Activated CD8-positive, alpha-beta T cell treated with anti-CD3 and anti-CD28 coated beads for 36 hours (primary cell): Measurements from ENCODE around the gene ZNF202. TPM values are rescaled to one million over a fixed set of nuclear protein-coding genes. Genes with fewer than 3 reads are reported as not detected.

Source experiments
- ATAC-seq: fragments of 200-7000 bp; cut with Tn5 transposase; one replicate; pipeline ENCODE4 v1.10.0; 2021; ENCODE audit warnings: mild to moderate bottlenecking, moderate library complexity
- CTCF ChIA-PET: fragments of 350-600 bp; sonication (Branson Sonifier 250); formaldehyde crosslinking; loops from one replicate; lab custom pipeline; 2021; ENCODE audit warnings: antibody characterized with exemption; lab: Charles Lee
- POLR2A ChIA-PET: fragments of 350-600 bp; sonication (Branson Sonifier 250); formaldehyde crosslinking; loops from one replicate; lab custom pipeline; 2021; ENCODE audit warnings: antibody characterized with exemption; lab: Charles Lee
- DNase-seq: peaks from one replicate; pipeline ENCODE4 v3.0.0-alpha.2; 2020
- H3K27ac Mint-ChIP-seq: one replicate; pipeline ENCODE4 v1.8.0; 2021; ENCODE audit warnings: mild to moderate bottlenecking, mixed read lengths
- H3K27me3 Mint-ChIP-seq: one replicate; pipeline ENCODE4 v1.8.0; 2021; ENCODE audit warnings: mixed read lengths
- H3K36me3 Mint-ChIP-seq: one replicate; pipeline ENCODE4 v1.8.0; 2021; ENCODE audit warnings: low read depth, mixed read lengths
- H3K4me1 Mint-ChIP-seq: one replicate; pipeline ENCODE4 v1.8.0; 2021; ENCODE audit warnings: low read depth, mixed read lengths
- H3K4me3 Mint-ChIP-seq: one replicate; pipeline ENCODE4 v1.8.0; 2021; ENCODE audit warnings: mild to moderate bottlenecking, moderate library complexity, mixed read lengths
- H3K9me3 Mint-ChIP-seq: one replicate; pipeline ENCODE4 v1.8.0; 2021; ENCODE audit warnings: mixed read lengths
- intact Hi-C: fragments of 100-400 bp; cut with micrococcal nuclease; formaldehyde crosslinking; loops from one replicate; pipeline ENCODE4 v1.10.0; 2022
- total RNA-seq, 2 experiments: library from RNA; stranded (reverse); gene quantifications; one replicate each; pipeline ENCODE4 v1.2.3, GENCODE V29; 2021
- TF ChIP-seq, protein P1 (sequence below): fragments of 200-600 bp; IDR thresholded peaks from one replicate; pipeline ENCODE4 v1.8.0; 2022; ENCODE audit warnings: antibody characterized with exemption, mild to moderate bottlenecking

Gene ZNF202
- total RNA-seq, 2 experiments from 2014 or later = 11.1 to 13.6 TPM

DNA sequence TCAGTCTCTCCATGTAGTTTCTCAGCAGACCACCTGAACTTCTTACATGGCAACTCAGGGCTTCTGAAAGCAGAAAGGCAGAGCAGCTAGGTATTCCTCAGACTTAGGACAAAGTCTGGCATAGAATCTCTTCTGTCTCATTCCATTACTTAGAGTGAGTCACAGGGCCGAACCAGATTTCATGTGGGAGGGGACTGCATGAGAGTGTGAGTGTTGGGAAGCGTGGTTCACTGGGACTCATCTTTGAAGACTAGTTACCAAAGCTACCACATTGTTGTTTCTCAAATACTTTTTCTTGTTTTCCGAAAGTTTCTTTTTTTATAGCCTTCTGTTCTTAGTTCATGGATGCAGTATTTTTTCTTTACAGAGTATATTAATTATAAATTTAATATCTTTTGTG, 51.0 kb downstream of the ZNF202 start:
- peak; percentile 51 for ATAC-seq
- Mint-ChIP-seq H3K4me1 (no peaks in the 10 kb centered on the region), H3K4me3 (no peak overlapping the region), H3K27ac (no peak overlapping the region), H3K9me3 (no peaks in the 10 kb centered on the region), H3K36me3 (no peaks in the 10 kb centered on the region), H3K27me3 (peaks cover 9% of the 10 kb centered on the region)
- intact Hi-C loops = no loop called here
- CTCF ChIA-PET = interaction anchor here (0.9 to 1.3 kb wide), 3 partner anchors 9 to 16 kb away, joined by 3 to 4 read pairs (median 3); no protein-coding TSS in a partner anchor
- POLR2A ChIA-PET = no interaction called here
- peak; percentile 4 for DNase-seq
- TF ChIP-seq, protein P1, sequence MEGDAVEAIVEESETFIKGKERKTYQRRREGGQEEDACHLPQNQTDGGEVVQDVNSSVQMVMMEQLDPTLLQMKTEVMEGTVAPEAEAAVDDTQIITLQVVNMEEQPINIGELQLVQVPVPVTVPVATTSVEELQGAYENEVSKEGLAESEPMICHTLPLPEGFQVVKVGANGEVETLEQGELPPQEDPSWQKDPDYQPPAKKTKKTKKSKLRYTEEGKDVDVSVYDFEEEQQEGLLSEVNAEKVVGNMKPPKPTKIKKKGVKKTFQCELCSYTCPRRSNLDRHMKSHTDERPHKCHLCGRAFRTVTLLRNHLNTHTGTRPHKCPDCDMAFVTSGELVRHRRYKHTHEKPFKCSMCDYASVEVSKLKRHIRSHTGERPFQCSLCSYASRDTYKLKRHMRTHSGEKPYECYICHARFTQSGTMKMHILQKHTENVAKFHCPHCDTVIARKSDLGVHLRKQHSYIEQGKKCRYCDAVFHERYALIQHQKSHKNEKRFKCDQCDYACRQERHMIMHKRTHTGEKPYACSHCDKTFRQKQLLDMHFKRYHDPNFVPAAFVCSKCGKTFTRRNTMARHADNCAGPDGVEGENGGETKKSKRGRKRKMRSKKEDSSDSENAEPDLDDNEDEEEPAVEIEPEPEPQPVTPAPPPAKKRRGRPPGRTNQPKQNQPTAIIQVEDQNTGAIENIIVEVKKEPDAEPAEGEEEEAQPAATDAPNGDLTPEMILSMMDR = no peak

GRCh38 chr11:123684601-123685000, 56.9 kb downstream of the ZNF202 start:
- Mint-ChIP-seq H3K4me1 (peaks cover 18% of the 10 kb centered on the region), H3K27ac (no peak overlapping the region), H3K36me3 (no peaks in the 10 kb centered on the region), H3K9me3 (no peaks in the 10 kb centered on the region), H3K27me3 (peaks cover 2% of the 10 kb centered on the region), H3K4me3 (no peak overlapping the region)
- CTCF ChIA-PET = interaction anchor here (2.1 kb wide), 1 partner anchor 26 kb away, joined by 17 read pairs; no protein-coding TSS in a partner anchor
- no peak for ATAC-seq
- POLR2A ChIA-PET = no interaction called here
- TF ChIP-seq, protein P1 = no peak
- intact Hi-C loops = no loop called here
- no peak for DNase-seq

GRCh38 chr11:123683428-123684170, 57.9 kb downstream of the ZNF202 start:
- intact Hi-C loops = no loop called here
- Mint-ChIP-seq H3K36me3 (no peaks in the 10 kb centered on the region), H3K27ac (no peak overlapping the region), H3K4me3 (no peak overlapping the region), H3K4me1 (peaks cover 18% of the 10 kb centered on the region), H3K9me3 (no peaks in the 10 kb centered on the region), H3K27me3 (peaks cover 2% of the 10 kb centered on the region)
- TF ChIP-seq, protein P1 = no peak
- ChIA-PET POLR2A (no interaction called here), CTCF (no interaction called here)
- no peak for ATAC-seq
- no peak for DNase-seq

- Mint-ChIP-seq H3K9me3 (no peaks in the 10 kb centered on the region), H3K27me3 (peaks cover 2% of the 10 kb centered on the region), H3K36me3 (no peaks in the 10 kb centered on the region), H3K27ac (no peak overlapping the region), H3K4me3 (no peak overlapping the region), H3K4me1 (peaks cover 18% of the 10 kb centered on the region)
- intact Hi-C loops = no loop called here
- no peak for ATAC-seq
- DNase-seq = no peak
- ChIA-PET CTCF (no interaction called here), POLR2A (no interaction called here)
- TF ChIP-seq, protein P1 = no peak
Measured at GRCh38 chr11:123682696-123683410, 58.6 kb downstream of the ZNF202 start.

DNA sequence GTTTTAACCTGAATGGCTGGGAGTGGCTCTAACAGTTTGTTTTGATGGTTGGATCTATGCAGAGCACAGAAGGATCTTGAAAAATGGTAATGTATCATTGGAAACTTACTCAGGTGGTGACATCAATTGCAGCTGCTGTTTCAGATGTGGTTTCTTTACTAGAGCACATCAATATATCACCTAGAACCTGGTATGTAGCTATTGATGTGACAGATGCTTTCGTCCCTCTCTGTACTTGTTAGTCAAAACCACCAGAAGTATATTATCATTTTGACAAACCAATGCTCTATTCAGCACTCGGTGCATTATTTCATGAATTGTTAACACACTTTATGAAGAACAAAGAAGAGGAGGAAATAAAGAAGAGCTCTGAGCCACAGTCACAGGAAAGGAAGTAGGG, 60.4 kb downstream of the ZNF202 start:
- Mint-ChIP-seq H3K27me3 (peaks cover 4% of the 10 kb centered on the region), H3K9me3 (no peaks in the 10 kb centered on the region), H3K36me3 (no peaks in the 10 kb centered on the region), H3K4me1 (peaks cover 18% of the 10 kb centered on the region), H3K27ac (peak overlapping the region; percentile 72), H3K4me3 (no peak overlapping the region)
- DNase-seq = peak; percentile 31
- POLR2A ChIA-PET = no interaction called here
- intact Hi-C loops = no loop called here
- CTCF ChIA-PET = interaction anchor here (0.9 to 1.5 kb wide), 3 partner anchors 9 to 26 kb away, joined by 3 to 6 read pairs (median 4); no protein-coding TSS in a partner anchor
- TF ChIP-seq, protein P1 = no peak
- peak; percentile 95 for ATAC-seq
